Thoracic aorta (tissue), 2 donors: ENCODE measurements around the gene RER1. TPM values are rescaled to one million over a fixed set of nuclear protein-coding genes. Genes with fewer than 3 reads are reported as not detected.

ENCODE experiments used
- ATAC-seq: fragments of 150-250 bp; one replicate; pipeline ENCODE4 v1.8.0; 2017; ENCODE audit warnings: low read depth; ENCODE audit not compliant: insufficient number of reproducible peaks, low FRiP score
- DNase-seq: peaks from one replicate; pipeline ENCODE4 v3.0.0-alpha.2; 2020; ENCODE audit warnings: low spot score
- H3K27ac ChIP-seq, 2 donors: fragments of 200-600 bp; sonication (generic); 1 replicate in 1 of 2; 2 replicates in 1 of 2; pipeline ENCODE4 v1.5.1; 2016; ENCODE audit warnings: mild to moderate bottlenecking in 2 of 2, moderate library complexity in 2 of 2
- H3K27me3 ChIP-seq: fragments of 200-600 bp; sonication (generic); replicated peaks from 2 replicates; pipeline ENCODE4 v1.6.0; 2016; ENCODE audit warnings: mild to moderate bottlenecking; ENCODE audit not compliant: insufficient read depth
- H3K36me3 ChIP-seq: fragments of 200-600 bp; sonication (generic); one replicate; pipeline ENCODE4 v1.5.1; 2016
- H3K4me1 ChIP-seq, 2 donors: fragments of 200-600 bp; sonication (generic); 1 replicate in 1 of 2; 2 replicates in 1 of 2; pipeline versions ENCODE4 v1.5.1 to v1.6.0; 2016; ENCODE audit warnings: low read depth in 2 of 2, mild to moderate bottlenecking in 1 of 2; ENCODE audit not compliant: control insufficient read depth in 1 of 2
- H3K4me3 ChIP-seq: fragments of 200-600 bp; sonication (generic); 2 replicates; pipeline ENCODE4 v1.5.1; 2016; ENCODE audit warnings: mild to moderate bottlenecking
- H3K9me3 ChIP-seq: fragments of 200-600 bp; sonication (generic); 2 replicates; pipeline ENCODE4 v1.5.1; 2016
- CTCF ChIP-seq: fragments of 200-600 bp; sonication (generic); IDR thresholded peaks from one replicate; pipeline ENCODE4 v1.5.1; 2019; ENCODE audit warnings: antibody characterized with exemption
- total RNA-seq, 2 donors: library from RNA; depleted of rRNA; stranded (reverse); fragments of >200 nt; gene quantifications; one replicate each; pipeline versions ENCODE4 v1.1.0 to v1.2.3, GENCODE V29; 2016

Gene RER1
- total RNA-seq, 2 donors from 2014 or later, result 68.6 to 76.3 TPM

GRCh38 chr1:2344744-2345296, 46.8 kb upstream of the RER1 start:
- Histone ChIP-seq H3K27ac (no peak overlapping the region), H3K27me3 (no peaks in the 10 kb centered on the region), H3K4me3 (no peak overlapping the region), H3K36me3 (no peaks in the 10 kb centered on the region), H3K9me3 (no peaks in the 10 kb centered on the region), H3K4me1 (no peaks in the 10 kb centered on the region)
- DNase-seq (no peak), ATAC-seq (no peak)
- no peak for TF ChIP-seq CTCF

- TF ChIP-seq CTCF, result no peak
- DNase-seq (no peak), ATAC-seq (no peak)
- Histone ChIP-seq H3K4me1 (no peaks in the 10 kb centered on the region), H3K27me3 (no peaks in the 10 kb centered on the region), H3K36me3 (no peaks in the 10 kb centered on the region), H3K27ac (no peak overlapping the region), H3K9me3 (no peaks in the 10 kb centered on the region), H3K4me3 (no peak overlapping the region)
Observed at GRCh38 chr1:2345297-2346075, 46.2 kb upstream of the RER1 start.

- no peak for ATAC-seq
- TF ChIP-seq CTCF, result no peak
- no peak overlapping the region for H3K4me3 ChIP-seq
- H3K27ac ChIP-seq, result no peak overlapping the region
- H3K9me3 ChIP-seq, result no peaks in the 10 kb centered on the region
- H3K36me3 ChIP-seq, result no peaks in the 10 kb centered on the region
- no peak for DNase-seq
- no peaks in the 10 kb centered on the region for H3K27me3 ChIP-seq
- H3K4me1 ChIP-seq, result no peaks in the 10 kb centered on the region
Observed at GRCh38 chr1:2346691-2347408, 44.8 kb upstream of the RER1 start.

- ATAC-seq (no peak), DNase-seq (no peak)
- no peaks in the 10 kb centered on the region for H3K36me3 ChIP-seq
- no peak overlapping the region for H3K4me3 ChIP-seq
- H3K27me3 ChIP-seq, result no peaks in the 10 kb centered on the region
- no peaks in the 10 kb centered on the region for H3K4me1 ChIP-seq
- no peak overlapping the region for H3K27ac ChIP-seq
- H3K9me3 ChIP-seq, result no peaks in the 10 kb centered on the region
- no peak for TF ChIP-seq CTCF
Observed at GRCh38 chr1:2347409-2347785, 44.2 kb upstream of the RER1 start.

- H3K4me1 ChIP-seq, result peaks cover 0 to 3% of the 10 kb centered on the region in 2 donors
- H3K4me3 ChIP-seq, result no peak overlapping the region
- ATAC-seq (no peak), DNase-seq (no peak)
- H3K9me3 ChIP-seq, result no peaks in the 10 kb centered on the region
- H3K27me3 ChIP-seq, result no peaks in the 10 kb centered on the region
- no peak overlapping the region for H3K27ac ChIP-seq
- H3K36me3 ChIP-seq, result no peaks in the 10 kb centered on the region
- TF ChIP-seq CTCF, result no peak
Observed at GRCh38 chr1:2347896-2348295, 43.7 kb upstream of the RER1 start.
